HL-60 (cell line): ENCODE data around the gene DACH2.

Experiments used
- CTCF ChIP-seq: IDR thresholded peaks from one replicate; pipeline ENCODE4 v1.5.1; 2011; ENCODE audit warnings: low read length, control low read depth, inconsistent platforms; ENCODE audit not compliant: insufficient read depth
- GABPA ChIP-seq: IDR thresholded peaks from 2 replicates; pipeline ENCODE4 v1.6.1; 2012; ENCODE audit warnings: low read depth
- POLR2AphosphoS5 ChIP-seq: IDR thresholded peaks from 2 replicates; pipeline ENCODE4 v1.6.1; 2012; ENCODE audit warnings: low read depth
- REST ChIP-seq: IDR thresholded peaks from 2 replicates; pipeline ENCODE4 v1.6.1; 2012; ENCODE audit warnings: low read depth; ENCODE audit not compliant: insufficient replicate concordance
- SPI1 ChIP-seq: IDR thresholded peaks from 2 replicates; pipeline ENCODE4 v1.6.1; 2012; ENCODE audit warnings: low read depth, mild to moderate bottlenecking, borderline replicate concordance

GRCh38 chrX:86407371-86407770 is 259.1 kb downstream of the DACH2 start:
- TF ChIP-seq CTCF (no peak), POLR2AphosphoS5 (no peak), GABPA (no peak), REST (no peak), SPI1 (no peak)
